GM23338 (cell line): Measurements from ENCODE around the gene ADGRV1. TPM values are rescaled to one million over a fixed set of nuclear protein-coding genes. Genes with fewer than 3 reads are reported as not detected.

Experiments used
- ATAC-seq: fragments of 200-7000 bp; cut with Tn5 transposase; 3 replicates; pipeline ENCODE4 v1.9.1; 2020
- DNase-seq: peaks from one replicate; pipeline ENCODE4 v3.0.0-alpha.2; 2015; ENCODE audit warnings: low spot score
- H2AFZ ChIP-seq: fragments of 200-600 bp; sonication (generic); 2 replicates; pipeline ENCODE4 v1.8.0; 2016; ENCODE audit warnings: antibody characterized with exemption, mild to moderate bottlenecking, moderate library complexity
- H3F3A ChIP-seq: fragments of 200-600 bp; sonication (generic); replicated peaks from 2 replicates; pipeline ENCODE4 v1.8.0; 2017; ENCODE audit warnings: antibody characterized with exemption, mixed run types, low read depth
- H3K27ac ChIP-seq: fragments of 200-600 bp; sonication (generic); 2 replicates; pipeline ENCODE4 v1.6.1; 2016; ENCODE audit warnings: low read depth
- H3K27me3 ChIP-seq: fragments of 200-600 bp; sonication (generic); 2 replicates; pipeline ENCODE4 v1.8.0; 2016; ENCODE audit warnings: mild to moderate bottlenecking, mixed run types, moderate library complexity; ENCODE audit not compliant: insufficient read depth
- H3K36me3 ChIP-seq: fragments of 200-600 bp; sonication (generic); 2 replicates; pipeline ENCODE4 v1.8.0; 2016; ENCODE audit warnings: mild to moderate bottlenecking; ENCODE audit not compliant: insufficient read depth
- H3K4me1 ChIP-seq: fragments of 200-600 bp; sonication (generic); 2 replicates; pipeline ENCODE4 v1.8.0; 2016; ENCODE audit warnings: mild to moderate bottlenecking, moderate library complexity; ENCODE audit not compliant: insufficient read depth
- H3K4me2 ChIP-seq: fragments of 200-600 bp; sonication (generic); 2 replicates; pipeline ENCODE4 v1.7.1; 2017; ENCODE audit warnings: mixed run types
- H3K4me3 ChIP-seq: fragments of 200-600 bp; sonication (generic); 2 replicates; pipeline ENCODE4 v1.6.1; 2016; ENCODE audit warnings: mixed run types
- H3K79me2 ChIP-seq: fragments of 200-600 bp; sonication (generic); replicated peaks from 2 replicates; pipeline ENCODE4 v1.8.0; 2017; ENCODE audit warnings: mild to moderate bottlenecking; ENCODE audit not compliant: insufficient read depth
- H3K9me2 ChIP-seq: fragments of 200-600 bp; sonication (generic); 2 replicates; pipeline ENCODE4 v1.8.0; 2017; ENCODE audit not compliant: insufficient read depth
- H4K20me1 ChIP-seq: fragments of 200-600 bp; sonication (generic); replicated peaks from 2 replicates; pipeline ENCODE4 v1.8.0; 2017; ENCODE audit warnings: mild to moderate bottlenecking; ENCODE audit not compliant: insufficient read depth
- H3K27ac Mint-ChIP-seq: 2 replicates; pipeline ENCODE4 v1.8.0; 2020; ENCODE audit warnings: inconsistent platforms, mild to moderate bottlenecking, moderate library complexity, mixed read lengths
- H3K27me3 Mint-ChIP-seq: 3 replicates; pipeline ENCODE4 v1.8.0; 2022; ENCODE audit warnings: low read depth, mild to moderate bottlenecking, moderate library complexity, mixed read lengths, inconsistent platforms; ENCODE audit not compliant: insufficient read depth, poor library complexity
- H3K36me3 Mint-ChIP-seq: 3 replicates; pipeline ENCODE4 v1.8.0; 2021; ENCODE audit warnings: low read depth, mild to moderate bottlenecking, inconsistent platforms, moderate library complexity, mixed read lengths
- H3K4me1 Mint-ChIP-seq: 3 replicates; pipeline ENCODE4 v1.8.0; 2020; ENCODE audit warnings: mild to moderate bottlenecking, inconsistent platforms, mixed read lengths
- H3K4me3 Mint-ChIP-seq: 3 replicates; pipeline ENCODE4 v1.8.0; 2021; ENCODE audit warnings: moderate library complexity, mild to moderate bottlenecking, inconsistent platforms, mixed read lengths
- H3K9me3 Mint-ChIP-seq: 3 replicates; pipeline ENCODE4 v1.8.0; 2020; ENCODE audit warnings: moderate library complexity, mild to moderate bottlenecking, inconsistent platforms, mixed read lengths
- CREB1 ChIP-seq: fragments of 250-450 bp; sonication (Bioruptor Pico); IDR thresholded peaks from 2 replicates; pipeline ENCODE4 v1.5.0; 2020; ENCODE audit warnings: low read depth, mild to moderate bottlenecking, moderate library complexity
- CTCF ChIP-seq, 2 experiments: fragments of 200-600 bp in 1 of 2; sonication (generic) in 1 of 2; conservative IDR thresholded peaks; 2 replicates each; pipeline versions ENCODE4 v1.5.1 to v1.6.1; 2016 to 2017; ENCODE audit warnings: antibody characterized with exemption in 2 of 2, low read depth in 2 of 2, mild to moderate bottlenecking in 2 of 2, moderate library complexity in 1 of 2
- ETS1 ChIP-seq: IDR thresholded peaks from 2 replicates; pipeline ENCODE4 v1.6.1; 2016; ENCODE audit warnings: antibody characterized with exemption
- EZH2 ChIP-seq: fragments of 200-600 bp; sonication (generic); IDR thresholded peaks from one replicate; pipeline ENCODE4 v1.8.0; 2017; ENCODE audit warnings: antibody characterized with exemption, mild to moderate bottlenecking, low read depth; ENCODE audit not compliant: unreplicated experiment
- EZH2phosphoT487 ChIP-seq: fragments of 200-600 bp; sonication (generic); IDR thresholded peaks from one replicate; pipeline ENCODE4 v1.8.1; 2018; ENCODE audit warnings: antibody characterized with exemption; ENCODE audit not compliant: unreplicated experiment
- JUNB ChIP-seq: IDR thresholded peaks from one replicate; pipeline ENCODE4 v1.6.1; 2016; ENCODE audit warnings: antibody characterized with exemption; ENCODE audit not compliant: unreplicated experiment
- NANOG ChIP-seq: IDR thresholded peaks from 2 replicates; pipeline ENCODE4 v1.6.1; 2016; ENCODE audit warnings: antibody characterized with exemption, borderline replicate concordance
- POLR2AphosphoS5 ChIP-seq: IDR thresholded peaks from 2 replicates; pipeline ENCODE4 v1.6.1; 2016; ENCODE audit warnings: antibody characterized with exemption, low read depth
- STAT1 ChIP-seq: IDR thresholded peaks from one replicate; pipeline ENCODE4 v1.6.1; 2016; ENCODE audit warnings: antibody characterized with exemption; ENCODE audit not compliant: unreplicated experiment
- ZNF114 ChIP-seq: fragments of 250-450 bp; sonication (Bioruptor Pico); IDR thresholded peaks from 2 replicates; pipeline ENCODE4 v1.5.0; 2020; ENCODE audit warnings: mild to moderate bottlenecking, moderate library complexity
- ZNF331 ChIP-seq: fragments of 250-450 bp; sonication (Bioruptor Pico); IDR thresholded peaks from 2 replicates; pipeline ENCODE4 v1.5.0; 2020; ENCODE audit warnings: low read depth, mild to moderate bottlenecking, moderate library complexity
- ZNF462 ChIP-seq: fragments of 250-450 bp; sonication (Bioruptor Pico); IDR thresholded peaks from 2 replicates; pipeline ENCODE4 v1.5.0; 2020; ENCODE audit warnings: mild to moderate bottlenecking, moderate library complexity
- polyA plus RNA-seq: library from polyadenylated mRNA; unstranded; fragments of >200 nt; fragmentation: Nextera tagmentation; extraction: Ambion mirVana; gene quantifications from 2 replicates; pipeline ENCODE4 v1.2.1, GENCODE V29; 2016
- total RNA-seq: library from RNA; depleted of rRNA; stranded (reverse); fragments of >200 nt; shearing (Covaris generic); gene quantifications from 2 replicates; pipeline ENCODE4 v1.2.3, GENCODE V29; 2014

Gene ADGRV1
- total and polyA plus RNA-seq, 2 experiments from 2014 or later: 46.1 to 149 TPM

GRCh38 chr5:90640484-90641059 lies 82.0 kb downstream of the ADGRV1 start:
- Histone ChIP-seq H4K20me1 (no peaks in the 10 kb centered on the region), H3K4me2 (0 out of 2 replicates have a peak overlapping the region, but pooled peaks have one; percentile 1), H3F3A (no peaks in the 10 kb centered on the region), H2AFZ (no peak overlapping the region), H3K79me2 (no peaks in the 10 kb centered on the region), H3K4me1 (peaks cover 20% of the 10 kb centered on the region), H3K27me3 (no peaks in the 10 kb centered on the region), H3K27ac (peak overlapping the region; percentile 26; the same call in 1 of the 2 replicates), H3K9me2 (no peaks in the 10 kb centered on the region), H3K36me3 (peaks cover under 1% of the 10 kb centered on the region; the same call in 1 of the 2 replicates), H3K4me3 (no peak overlapping the region)
- ATAC-seq (peak; percentile 64), DNase-seq (peak; percentile 43)
- H3K4me1 Mint-ChIP-seq: peaks cover 29% of the 10 kb centered on the region
- H3K9me3 Mint-ChIP-seq: no peaks in the 10 kb centered on the region
- peaks cover 10% of the 10 kb centered on the region; the same call in 2 of the 3 replicates for H3K36me3 Mint-ChIP-seq
- peak overlapping the region; percentile 33; the same call in 1 of the 2 replicates for H3K27ac Mint-ChIP-seq
- peaks cover 4% of the 10 kb centered on the region for H3K27me3 Mint-ChIP-seq
- H3K4me3 Mint-ChIP-seq: no peak overlapping the region
- no peak for TF ChIP-seq JUNB
- no peak for TF ChIP-seq EZH2

- Mint-ChIP-seq H3K36me3 (peaks cover 15% of the 10 kb centered on the region; the same call in 2 of the 3 replicates), H3K27ac (no peak overlapping the region; the same call in 1 of the 2 replicates), H3K4me1 (peaks cover 33% of the 10 kb centered on the region), H3K4me3 (no peak overlapping the region), H3K9me3 (no peaks in the 10 kb centered on the region), H3K27me3 (peaks cover 4% of the 10 kb centered on the region)
- ATAC-seq: no peak
- Histone ChIP-seq H2AFZ (no peak overlapping the region), H3K27ac (peak overlapping the region; percentile 6; the same call in 1 of the 2 replicates), H3K4me1 (peaks cover 20% of the 10 kb centered on the region), H3K4me2 (0 out of 2 replicates have a peak overlapping the region, but pooled peaks have one; percentile 1), H3K36me3 (peaks cover 9% of the 10 kb centered on the region), H3K27me3 (no peaks in the 10 kb centered on the region), H4K20me1 (no peaks in the 10 kb centered on the region), H3K4me3 (no peak overlapping the region), H3K9me2 (no peaks in the 10 kb centered on the region), H3K79me2 (no peaks in the 10 kb centered on the region), H3F3A (no peaks in the 10 kb centered on the region)
- DNase-seq: no peak
- TF ChIP-seq CTCF (conservative IDR thresholded peaks at IDR 0.05; ENCODE audit: low read depth in 2 of 2) (no peak), POLR2AphosphoS5 (no peak), STAT1 (no peak), ZNF462 (CRISPR knock-in tag) (no peak), EZH2phosphoT487 (no peak), ETS1 (no peak), ZNF331 (CRISPR knock-in tag) (no peak), CREB1 (CRISPR knock-in tag) (no peak), NANOG (no peak), EZH2 (no peak), ZNF114 (CRISPR knock-in tag) (no peak), JUNB (no peak)
These were observed 82.9 kb downstream of the ADGRV1 start for GRCh38 chr5:90641528-90641927.
